ENCODE measurements around the gene LUZP1. TPM values are rescaled to one million over a fixed set of nuclear protein-coding genes. Genes with fewer than 3 reads are reported as not detected.

LUZP1 gene
- total RNA-seq, 1 donor from 2014 or later: 54.3 TPM

GRCh38 chr1:23085696-23086095, 83.0 kb downstream of the LUZP1 start:
- no peak for DNase-seq (ENCODE audit: low read depth, low spot score)

GRCh38 chr1:23084880-23085279, 83.8 kb downstream of the LUZP1 start:
- DNase-seq (ENCODE audit: low read depth, low spot score): no peak

DNA sequence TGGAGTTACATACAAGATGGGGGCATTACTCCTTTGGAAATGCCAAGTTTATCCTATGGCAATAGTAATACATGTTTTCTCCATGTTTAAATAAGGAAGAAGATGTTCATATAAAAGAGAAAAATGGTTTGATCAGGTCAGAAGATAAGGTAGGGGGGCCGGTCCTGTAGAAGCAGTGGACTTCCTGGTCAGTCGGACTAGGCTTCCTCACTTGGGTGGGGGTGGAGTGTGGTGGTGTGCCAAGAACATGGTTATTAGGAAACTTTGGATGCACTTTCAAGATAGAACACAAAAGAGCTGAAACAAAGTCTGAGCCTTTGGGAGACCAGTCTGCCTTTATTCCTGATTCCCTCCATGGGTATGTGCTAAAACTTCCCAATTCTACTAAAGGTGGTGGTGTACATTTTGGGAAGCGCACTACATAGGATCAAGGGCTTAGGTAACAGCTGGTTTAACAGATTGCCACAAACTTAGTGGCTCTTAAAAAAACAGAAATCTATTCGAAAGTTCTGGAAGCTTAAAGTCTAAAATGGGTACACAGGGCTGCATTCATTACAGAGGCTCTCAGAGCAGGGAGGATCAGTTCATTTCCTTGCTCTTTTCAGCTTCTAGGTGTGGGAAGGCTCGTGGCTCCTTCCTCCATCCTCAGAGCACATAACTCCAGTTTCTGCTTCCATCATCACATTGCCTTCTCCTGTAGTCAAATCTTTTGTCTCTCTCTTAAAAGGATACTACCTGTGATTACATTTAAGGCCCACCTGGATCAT, 84.8 kb downstream of the LUZP1 start:
- DNase-seq (ENCODE audit: low read depth, low spot score): no peak

- no peak for DNase-seq (ENCODE audit: low read depth, low spot score)
These were observed 87.3 kb downstream of the LUZP1 start for GRCh38 chr1:23081376-23081775.

GRCh38 chr1:23080885-23081284, 87.8 kb downstream of the LUZP1 start:
- no peak for DNase-seq (ENCODE audit: low read depth, low spot score)

DNA sequence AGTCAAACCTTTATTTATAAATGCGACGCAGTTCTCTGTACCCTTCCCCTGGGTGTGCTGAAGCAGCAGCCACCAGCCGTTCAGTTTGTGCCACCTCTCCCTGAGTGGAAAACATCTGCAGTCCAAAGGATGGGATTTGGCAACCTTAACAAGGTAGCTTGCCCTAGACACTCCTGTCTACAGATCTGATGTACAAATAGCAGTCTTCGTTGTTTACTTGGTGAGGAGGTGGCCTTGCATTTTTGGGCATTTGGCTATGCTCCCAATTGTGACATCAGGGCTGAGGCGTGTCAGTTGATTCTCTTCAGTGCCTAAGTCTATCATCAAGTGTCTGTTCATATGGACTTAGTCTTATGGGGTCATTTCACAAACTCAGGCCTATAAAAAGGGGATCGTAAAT, 89.6 kb downstream of the LUZP1 start:
- no peak for DNase-seq (ENCODE audit: low read depth, low spot score)

- no peak for DNase-seq (ENCODE audit: low read depth, low spot score)
These were observed 94.6 kb downstream of the LUZP1 start for GRCh38 chr1:23074012-23074411.

DNA sequence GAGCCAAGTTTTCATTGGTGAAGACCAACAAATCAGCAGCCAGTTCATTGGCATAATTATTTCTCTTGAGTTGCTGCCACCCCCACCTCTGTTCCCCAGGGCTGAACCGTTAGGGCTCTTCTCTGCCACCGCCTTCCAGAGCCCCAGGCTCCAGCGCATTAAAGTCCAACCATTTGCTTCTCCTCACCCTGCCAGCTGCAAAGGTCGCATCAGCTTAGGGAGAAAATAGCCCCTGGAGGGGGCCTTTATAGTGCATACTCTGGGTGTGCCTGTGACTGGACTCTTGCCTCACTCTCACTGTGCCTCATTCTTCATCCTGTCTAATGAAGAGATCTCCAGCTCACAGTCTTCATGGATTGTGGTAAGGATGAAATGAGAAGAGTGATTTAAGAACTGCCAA, 99.0 kb downstream of the LUZP1 start:
- DNase-seq (ENCODE audit: low read depth, low spot score): no peak

DNA sequence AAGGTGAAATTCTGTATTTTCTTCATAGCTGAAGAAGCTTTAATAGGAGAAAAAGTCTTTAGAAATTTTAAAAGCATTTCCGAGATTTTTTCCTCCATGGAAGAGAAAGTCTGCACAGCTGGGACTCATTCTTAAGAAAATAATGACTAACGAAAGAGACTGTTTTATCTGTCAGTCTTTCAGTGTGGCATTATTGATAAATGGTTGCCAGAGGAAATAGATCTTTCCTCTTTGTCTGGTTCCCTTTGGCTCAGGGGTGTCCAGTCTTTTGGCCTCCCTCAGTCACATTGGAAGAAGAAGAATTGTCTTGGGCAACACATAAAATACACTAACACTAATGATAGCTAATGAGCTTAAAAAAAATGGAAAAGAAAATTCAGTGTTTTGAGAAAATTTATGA, 99.5 kb downstream of the LUZP1 start:
- no peak for DNase-seq (ENCODE audit: low read depth, low spot score)

DNA sequence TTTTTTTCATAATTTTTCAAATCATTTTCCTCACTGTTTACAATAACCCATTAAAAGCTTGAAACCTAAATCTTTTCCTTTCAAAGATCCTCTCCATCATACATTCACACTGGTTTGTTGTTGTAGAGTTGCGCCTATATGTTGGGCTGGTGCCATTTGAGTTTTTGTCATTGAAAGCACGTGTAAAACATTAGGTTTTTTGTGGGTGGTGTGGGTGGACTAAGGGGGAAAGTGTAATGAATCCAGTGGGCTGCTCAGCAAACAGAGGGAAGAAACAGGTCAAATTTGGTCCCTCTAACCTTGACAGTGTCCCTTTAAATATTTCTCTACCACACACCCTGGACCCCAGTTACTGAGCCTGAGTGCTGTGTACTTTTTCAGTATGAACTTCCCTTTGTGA, 102.6 kb downstream of the LUZP1 start:
- no peak for DNase-seq (ENCODE audit: low read depth, low spot score)

DNA sequence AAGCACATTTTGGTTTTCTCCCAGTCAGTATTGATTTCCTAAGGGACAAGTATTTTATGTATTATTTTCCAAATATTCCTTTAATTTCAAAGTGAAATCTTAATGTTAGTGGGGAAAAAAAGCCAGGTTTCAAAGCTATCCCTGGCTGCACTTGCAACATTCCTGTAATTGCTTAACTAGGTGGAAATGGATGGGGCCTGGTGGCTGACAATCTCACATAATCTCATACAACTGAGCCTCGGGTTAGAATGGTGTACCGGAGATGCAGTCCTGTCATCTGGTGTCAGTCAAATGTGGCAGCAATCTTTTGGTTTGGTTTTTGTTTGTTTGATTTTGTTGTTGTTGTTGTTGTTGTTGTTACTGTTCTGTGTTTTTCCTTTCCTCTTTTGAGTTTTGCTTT, 103.3 kb downstream of the LUZP1 start:
- DNase-seq (ENCODE audit: low read depth, low spot score): no peak

DNA sequence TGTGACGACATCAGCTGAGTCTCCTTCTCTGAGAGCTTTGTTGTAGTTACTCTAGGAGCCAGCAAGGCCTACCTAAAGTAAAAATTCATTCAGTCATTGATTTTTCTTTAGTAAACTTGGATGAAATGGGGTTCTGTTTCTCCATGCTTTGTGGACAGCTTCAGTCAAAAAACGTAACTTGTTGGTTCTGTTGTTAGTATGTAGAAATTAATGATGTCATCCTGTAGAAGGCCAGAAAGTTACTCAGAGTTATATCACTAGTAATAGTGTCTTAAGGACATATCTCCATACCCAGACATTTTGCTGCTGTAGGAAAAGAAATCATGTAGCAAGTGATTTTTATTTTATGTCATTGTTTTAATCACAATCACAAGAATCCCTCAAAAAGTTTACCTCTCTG, 106.4 kb downstream of the LUZP1 start:
- no peak for DNase-seq (ENCODE audit: low read depth, low spot score)

GRCh38 chr1:23057301-23057700, 111.4 kb downstream of the LUZP1 start:
- no peak for DNase-seq (ENCODE audit: low read depth, low spot score)

GRCh38 chr1:23051290-23051909, 117.3 kb downstream of the LUZP1 start:
- no peak for DNase-seq (ENCODE audit: low read depth, low spot score)

- DNase-seq (ENCODE audit: low read depth, low spot score): no peak
These were observed 118.5 kb downstream of the LUZP1 start for GRCh38 chr1:23050201-23050600.

DNA sequence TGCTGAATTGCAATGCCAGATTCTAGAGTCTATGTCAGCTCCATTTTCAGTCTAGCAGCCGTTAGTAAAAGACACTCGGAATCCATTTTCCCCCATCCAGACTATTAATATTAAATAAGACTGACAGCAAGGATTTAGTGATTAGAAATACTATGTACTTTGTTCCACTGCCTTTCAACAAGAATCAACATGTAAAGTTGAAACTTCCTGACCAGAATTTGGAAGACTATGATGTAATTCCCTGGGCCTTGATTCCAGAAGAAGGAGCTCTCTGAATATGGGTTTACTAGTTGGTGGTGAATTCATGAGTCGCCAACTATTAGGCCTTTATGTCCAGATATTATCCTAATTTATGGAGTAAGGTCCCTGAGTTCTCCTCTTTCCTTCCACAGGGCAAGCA, 124.6 kb downstream of the LUZP1 start:
- no peak for DNase-seq (ENCODE audit: low read depth, low spot score)

DNA sequence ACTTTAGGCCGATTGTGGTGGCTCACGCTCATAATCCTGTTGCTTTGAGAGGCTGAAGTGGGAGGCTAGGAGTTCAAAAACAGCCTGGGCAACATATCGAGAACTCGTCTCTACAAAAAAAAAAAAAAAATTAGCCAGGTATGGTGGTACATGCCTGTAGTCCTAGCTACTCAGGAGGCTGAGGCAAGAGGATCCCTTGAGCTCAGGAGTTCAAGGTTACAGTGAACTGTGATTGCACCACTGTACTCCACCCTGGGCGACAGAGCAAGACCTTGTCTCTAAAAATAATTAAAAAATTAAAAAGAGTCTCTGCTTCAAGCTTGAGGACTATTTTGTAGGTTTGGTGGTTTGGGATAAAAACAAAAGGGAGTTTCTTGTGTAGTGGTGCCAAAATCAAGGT, 128.1 kb downstream of the LUZP1 start:
- DNase-seq (ENCODE audit: low read depth, low spot score): no peak

DNA sequence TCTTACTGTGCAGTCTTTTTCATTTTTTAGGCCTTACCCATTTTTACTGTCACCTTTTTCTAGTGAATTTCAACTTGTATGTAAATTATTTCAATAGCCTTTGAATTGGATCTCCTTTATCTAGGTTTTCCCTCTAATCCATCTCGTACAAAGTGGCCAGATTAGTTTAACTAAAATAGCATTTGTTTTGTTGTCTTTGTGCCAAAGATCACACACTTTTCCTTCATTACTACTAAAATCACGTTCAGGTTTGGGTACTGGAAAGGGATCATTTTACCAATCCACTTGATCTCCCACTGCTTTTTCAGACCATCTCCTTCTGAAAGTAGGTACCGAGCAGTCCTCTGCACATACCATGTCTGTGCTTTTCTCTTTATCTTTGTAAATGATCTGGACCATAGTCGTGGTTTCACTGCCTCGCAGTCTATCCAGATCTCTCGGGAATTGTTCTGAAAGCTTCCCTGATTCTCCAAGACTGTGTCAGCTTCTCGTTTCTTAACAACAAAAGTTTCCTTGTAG, 129.3 kb downstream of the LUZP1 start:
- DNase-seq (ENCODE audit: low read depth, low spot score): no peak

DNA sequence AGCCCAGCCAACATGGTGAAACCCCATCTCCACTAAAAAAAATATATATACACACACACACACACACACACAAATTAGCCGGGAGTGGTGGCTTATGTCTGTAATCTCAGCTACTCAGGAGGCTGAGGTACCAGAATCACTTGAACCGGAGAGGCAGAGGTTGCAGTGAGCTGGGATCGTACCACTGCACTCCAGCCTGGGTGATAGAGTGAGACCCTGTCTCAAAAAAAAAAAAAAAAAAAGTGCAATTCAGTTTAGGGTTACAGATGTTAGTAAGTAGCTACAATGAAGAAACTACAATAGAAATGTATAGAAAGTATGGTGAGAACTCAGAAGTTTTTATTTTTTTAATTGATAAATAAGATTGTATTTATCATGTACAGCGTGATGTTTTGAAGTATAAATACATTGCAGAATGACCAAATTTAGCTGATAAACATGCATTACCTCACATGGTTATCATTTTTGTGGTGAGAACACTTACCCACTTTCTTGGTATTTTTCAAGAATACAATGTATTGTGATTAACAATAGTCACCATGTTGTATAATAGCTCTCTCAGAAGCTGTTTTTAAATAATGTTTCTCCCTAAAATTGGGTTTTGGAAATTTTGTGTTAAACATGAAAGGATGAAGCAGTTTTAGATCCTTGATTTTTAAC, 131.4 kb downstream of the LUZP1 start:
- no peak for DNase-seq (ENCODE audit: low read depth, low spot score)

DNA sequence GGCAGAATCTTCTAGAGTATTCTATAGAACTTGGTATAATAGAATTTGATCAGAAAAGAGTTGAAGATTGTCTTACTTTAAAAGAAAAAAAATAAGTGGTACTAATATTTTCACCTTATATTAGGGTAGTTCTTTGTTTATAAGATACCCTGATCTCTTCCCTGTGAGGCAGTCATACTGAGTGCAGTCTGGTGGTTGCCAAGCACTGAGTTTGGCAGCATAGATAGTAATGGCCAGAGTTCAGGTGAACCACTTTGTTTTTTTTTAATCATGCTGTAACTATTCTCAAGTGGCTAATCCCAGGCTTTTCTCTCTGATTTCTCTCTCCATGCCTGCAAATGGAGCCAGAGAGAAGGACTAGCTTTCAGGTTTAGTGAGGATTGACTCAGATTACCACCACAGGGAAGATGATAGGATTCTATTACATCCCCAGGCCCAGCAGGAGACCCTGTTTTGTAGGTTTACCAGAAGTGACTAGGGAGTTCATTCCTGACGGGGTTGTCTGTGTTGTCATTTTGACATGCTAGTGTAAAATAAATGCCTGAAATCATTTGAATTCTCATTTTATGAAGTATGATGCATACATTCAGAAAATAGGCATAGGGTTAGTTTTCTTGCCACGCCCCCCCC, 132.7 kb downstream of the LUZP1 start:
- DNase-seq (ENCODE audit: low read depth, low spot score): no peak
